GM12878 (cell line): ENCODE data around the gene CD248. TPM values are rescaled to one million over a fixed set of nuclear protein-coding genes. Genes with fewer than 3 reads are reported as not detected.
A peak's percentile ranks its signal among the peaks of the same experiment; 100 is the strongest.

Experiments
- ATF3 ChIP-seq: IDR thresholded peaks from 2 replicates; pipeline ENCODE4 v1.6.1; 2011; ENCODE audit warnings: low read depth, mild to moderate bottlenecking, low read length, moderate library complexity, borderline replicate concordance; ENCODE audit errors: extremely low read depth
- CEBPB ChIP-seq, 2 experiments: fragments of 150-350 bp in 1 of 2; IDR thresholded peaks; 2 replicates each; pipeline ENCODE4 v1.6.1; 2012 to 2014; ENCODE audit warnings: low read depth in 2 of 2, low read length in 2 of 2, borderline replicate concordance in 1 of 2, inconsistent platforms in 1 of 2
- CEBPZ ChIP-seq: fragments of 150-350 bp; IDR thresholded peaks from 2 replicates; pipeline ENCODE4 v1.6.1; 2016; ENCODE audit warnings: low read depth, low read length
- CTCF ChIP-seq, 3 experiments: IDR thresholded peaks in 2 of 3; conservative IDR thresholded peaks in 1 of 3; 2 replicates each; pipeline ENCODE4 v1.5.1; 2011; ENCODE audit warnings: low read depth in 3 of 3, low read length in 3 of 3, mild to moderate bottlenecking in 3 of 3, control low read depth in 2 of 3, moderate library complexity in 2 of 3, inconsistent platforms in 1 of 3, mixed read lengths in 1 of 3; ENCODE audit not compliant: control insufficient read depth in 2 of 3, insufficient read depth in 1 of 3; ENCODE audit errors: extremely low read depth in 1 of 3
- FOS ChIP-seq: IDR thresholded peaks from 3 replicates; pipeline ENCODE4 v1.6.1; 2011; ENCODE audit warnings: borderline replicate concordance; ENCODE audit not compliant: insufficient read length; ENCODE audit errors: extremely low read depth
- IRF4 ChIP-seq: IDR thresholded peaks from 2 replicates; pipeline ENCODE4 v1.6.1; 2011; ENCODE audit warnings: low read depth, low read length
- NBN ChIP-seq: fragments of 450-650 bp; IDR thresholded peaks from 2 replicates; pipeline ENCODE4 v1.6.1; 2016
- RCOR1 ChIP-seq: conservative IDR thresholded peaks from 2 replicates; pipeline ENCODE4 v1.6.1; 2012; ENCODE audit warnings: low read depth, low read length, improper control_type of control experiment
- RELA ChIP-seq: fragments of 450-650 bp; IDR thresholded peaks from 2 replicates; pipeline ENCODE4 v1.8.0; 2014; ENCODE audit warnings: borderline replicate concordance; ENCODE audit not compliant: partially characterized antibody
- RELB ChIP-seq: fragments of 450-650 bp; IDR thresholded peaks from 2 replicates; pipeline ENCODE4 v1.6.1; 2017; ENCODE audit warnings: low read depth, mild to moderate bottlenecking, moderate library complexity
- SIN3A ChIP-seq: IDR thresholded peaks from 2 replicates; pipeline ENCODE4 v1.6.1; 2012; ENCODE audit warnings: low read depth, low read length, improper control_type of control experiment
- SMC3 ChIP-seq: IDR thresholded peaks from 2 replicates; pipeline ENCODE4 v1.6.1; 2011; ENCODE audit warnings: low read length, improper control_type of control experiment, borderline replicate concordance
- STAT1 ChIP-seq: fragments of 450-650 bp; conservative IDR thresholded peaks from 2 replicates; pipeline ENCODE4 v1.6.1; 2014; ENCODE audit warnings: antibody characterized with exemption, mild to moderate bottlenecking
- YY1 ChIP-seq: IDR thresholded peaks from 2 replicates; pipeline ENCODE4 v1.6.1; 2011; ENCODE audit warnings: low read depth, mild to moderate bottlenecking, low read length
- ZBED1 ChIP-seq: IDR thresholded peaks from 2 replicates; pipeline ENCODE4 v1.6.1; 2016; ENCODE audit warnings: borderline replicate concordance
- ZNF217 ChIP-seq: fragments of 450-650 bp; IDR thresholded peaks from 2 replicates; pipeline ENCODE4 v1.6.1; 2017; ENCODE audit warnings: antibody characterized with exemption, mild to moderate bottlenecking
- ZNF687 ChIP-seq: fragments of 450-650 bp; IDR thresholded peaks from 2 replicates; pipeline ENCODE4 v1.6.1; 2017; ENCODE audit warnings: mild to moderate bottlenecking, moderate library complexity
- polyA plus RNA-seq, 11 experiments: library from polyadenylated mRNA; depleted of rRNA in 4 of 11; unstranded in 6 of 11; stranded (reverse) in 5 of 11; fragments of >200 nt; fragmentation: Nextera tagmentation in 4 of 11; fragmentation: Illumina TruSeq in 1 of 11; extraction: Ambion mirVana in 4 of 11; extraction: Trizol in 1 of 11; gene quantifications; 1 replicate in 1 of 11; 2 replicates in 10 of 11; pipeline versions ENCODE4 v1.2.1 to v1.2.3, GENCODE V29; 2011 to 2016; ENCODE audit warnings: inconsistent platforms in 2 of 11, missing spikeins in 2 of 11, low read depth in 1 of 11
- total RNA-seq, 4 experiments: library from RNA; depleted of rRNA in 3 of 4; stranded (reverse); fragments of >200 nt in 3 of 4; fragmentation: Illumina TruSeq in 1 of 4; extraction: Trizol in 1 of 4; gene quantifications; 2 replicates each; pipeline versions ENCODE4 v1.2.1 to v1.2.3, GENCODE V29; 2013 to 2021

Gene CD248
- total and polyA plus RNA-seq, 10 of the 15 experiments (the other 5 are each of a cell fraction or from before 2014, with no cell fraction given): 0.10 to 0.21 (median 0.20) TPM; not detected in 7

- TF ChIP-seq CTCF (IDR thresholded peaks at IDR 0.05 in 2 of 3, conservative IDR thresholded peaks at IDR 0.05 in 1 of 3; ENCODE audit: control insufficient read depth in 2 of 3, extremely low read depth in 1 of 3, insufficient read depth in 1 of 3, low read depth in 3 of 3, low read length in 3 of 3) (peak; percentile 90 to 99 (median 97); a peak in 5 of 6 replicates), FOS (no peak), SIN3A (peak; percentile 96), CEBPZ (no peak), STAT1 (no peak), SMC3 (peak; percentile 85), ZBED1 (no peak), RELA (peak; percentile 84), NBN (0 out of 2 replicates have a peak, but pooled peaks have one; percentile 30), ZNF687 (no peak), RELB (no peak), RCOR1 (peak; percentile 76; the same call in 1 of the 2 replicates), YY1 (peak; percentile 79), ATF3 (peak; percentile 74; the same call in 1 of the 2 replicates), ZNF217 (no peak), IRF4 (no peak), CEBPB (IDR thresholded peaks at IDR 0.05; ENCODE audit: borderline replicate concordance in 1 of 2, low read depth in 2 of 2, low read length in 2 of 2) (no peak)
These were observed 34.1 kb downstream of the CD248 start (continued) for GRCh38 chr11:66282468-66283455.
